Measurements from ENCODE around the gene DOCK2.

Gene DOCK2

GRCh38 chr5:170103447-170103846, 466.4 kb downstream of the DOCK2 start:
- no peaks in the 10 kb centered on the region for H3K9me3 ChIP-seq

GRCh38 chr5:170104299-170104698, 467.2 kb downstream of the DOCK2 start:
- intact Hi-C loops (cut with DNase I; ENCODE audit: low total_unique reads) = loop anchor here (10.0 kb wide), 1 partner anchor 311 kb away; no protein-coding TSS in a partner anchor
- Histone ChIP-seq H3K9me3 (no peaks in the 10 kb centered on the region), H3K27me3 (no peaks in the 10 kb centered on the region), H3K27ac (no peak overlapping the region), H3K4me3 (no peak overlapping the region), H3K4me1 (peaks cover 0 to 3% (median 0%) of the 10 kb centered on the region in 4 donors), H3K36me3 (no peaks in the 10 kb centered on the region)
- no peak for TF ChIP-seq CTCF (IDR thresholded peaks at IDR 0.05)
- DNase-seq = no peak

More at GRCh38 chr5:170103447-170103846, 466.4 kb downstream of the DOCK2 start:
- Histone ChIP-seq H3K27ac (no peak overlapping the region), H3K27me3 (peaks cover 0 to under 1% of the 10 kb centered on the region in 2 donors), H3K4me1 (peaks cover 0 to 3% (median 0%) of the 10 kb centered on the region in 4 donors), H3K4me3 (no peak overlapping the region), H3K36me3 (no peaks in the 10 kb centered on the region)
- no peak for TF ChIP-seq CTCF (IDR thresholded peaks at IDR 0.05)
- intact Hi-C loops (cut with DNase I; ENCODE audit: low total_unique reads) = loop anchor here (10.0 kb wide), 1 partner anchor 311 kb away; no protein-coding TSS in a partner anchor
- DNase-seq = no peak

GRCh38 chr5:170104710-170105109, 467.6 kb downstream of the DOCK2 start:
- Histone ChIP-seq H3K36me3 (no peaks in the 10 kb centered on the region), H3K4me1 (peaks cover 0 to 3% (median 0%) of the 10 kb centered on the region in 4 donors), H3K27ac (no peak overlapping the region), H3K9me3 (no peaks in the 10 kb centered on the region), H3K4me3 (no peak overlapping the region), H3K27me3 (no peaks in the 10 kb centered on the region)
- no peak for TF ChIP-seq CTCF (IDR thresholded peaks at IDR 0.05)
- intact Hi-C loops (cut with DNase I; ENCODE audit: low total_unique reads) = loop anchor here (10.0 kb wide), 1 partner anchor 310 kb away; no protein-coding TSS in a partner anchor
- DNase-seq = no peak

- Histone ChIP-seq H3K27me3 (no peaks in the 10 kb centered on the region), H3K4me1 (no peaks in the 10 kb centered on the region), H3K27ac (no peak within 1 kb of the TSS), H3K4me3 (no peak within 1 kb of the TSS), H3K36me3 (no peaks in the 10 kb centered on the region), H3K9me3 (no peaks in the 10 kb centered on the region)
- TF ChIP-seq CTCF (IDR thresholded peaks at IDR 0.05) = no peak
- no peak for DNase-seq
- intact Hi-C loops (cut with DNase I; ENCODE audit: low total_unique reads) = loop anchor here (10.0 kb wide), 1 partner anchor 309 kb away; no protein-coding TSS in a partner anchor
These were observed 468.9 kb downstream of the DOCK2 start, which contains the start of gene FOXI1 for GRCh38 chr5:170105642-170106611. Gene FOXI1 (plus strand): TSS chr5:170105897. CDS start chr5:170105958, 61 bp downstream.

- H3K4me1 ChIP-seq = no peaks in the 10 kb centered on the region
- no peaks in the 10 kb centered on the region for H3K27me3 ChIP-seq
- no peak for DNase-seq
- no peaks in the 10 kb centered on the region for H3K36me3 ChIP-seq
- no peak overlapping the region for H3K27ac ChIP-seq
- H3K9me3 ChIP-seq = no peaks in the 10 kb centered on the region
- intact Hi-C loops (cut with DNase I; ENCODE audit: low total_unique reads) = loop anchor here (10.0 kb wide), 1 partner anchor 307 kb away; no protein-coding TSS in a partner anchor
- H3K4me3 ChIP-seq = no peak overlapping the region
- TF ChIP-seq CTCF (IDR thresholded peaks at IDR 0.05) = no peak
These were observed 470.6 kb downstream of the DOCK2 start for GRCh38 chr5:170107674-170108073.

Data from tibial artery (tissue), 4 donors.